H9 (cell line): ENCODE measurements around the gene SRGAP1. TPM values are rescaled to one million over a fixed set of nuclear protein-coding genes. Genes with fewer than 3 reads are reported as not detected.

ENCODE experiments used
- DNase-seq: peaks from one replicate; pipeline ENCODE4 v3.0.0-alpha.2; 2017
- H2AFZ ChIP-seq: one replicate; pipeline ENCODE4 v1.6.1; 2013; ENCODE audit warnings: mild to moderate bottlenecking, low read length, control low read depth, moderate library complexity
- H2AK5ac ChIP-seq: 2 replicates; pipeline ENCODE4 v1.6.1; 2013; ENCODE audit warnings: low read length, control low read depth, mixed read lengths; ENCODE audit not compliant: insufficient read length
- H2BK120ac ChIP-seq: one replicate; pipeline ENCODE4 v1.6.1; 2013; ENCODE audit warnings: low read depth, mild to moderate bottlenecking, low read length, control low read depth, inconsistent platforms; ENCODE audit not compliant: poor library complexity, severe bottlenecking
- H2BK12ac ChIP-seq: 2 replicates; pipeline ENCODE4 v1.6.1; 2013; ENCODE audit warnings: low read length, control low read depth, mixed read lengths, low read depth; ENCODE audit not compliant: insufficient read length
- H2BK15ac ChIP-seq: 2 replicates; pipeline ENCODE4 v1.6.1; 2013; ENCODE audit warnings: low read depth, low read length, control low read depth
- H2BK20ac ChIP-seq: one replicate; pipeline ENCODE4 v1.6.1; 2013; ENCODE audit warnings: low read depth, mild to moderate bottlenecking, low read length, control low read depth, inconsistent platforms; ENCODE audit not compliant: poor library complexity, severe bottlenecking
- H2BK5ac ChIP-seq: 2 replicates; pipeline ENCODE4 v1.6.1; 2013; ENCODE audit warnings: low read length, control low read depth, mixed read lengths; ENCODE audit not compliant: insufficient read length
- H3K14ac ChIP-seq: 2 replicates; pipeline ENCODE4 v1.6.1; 2013; ENCODE audit warnings: low read length, control low read depth; ENCODE audit not compliant: insufficient read depth
- H3K18ac ChIP-seq: 2 replicates; pipeline ENCODE4 v1.6.1; 2013; ENCODE audit warnings: low read depth, mild to moderate bottlenecking, mixed read lengths, low read length, control low read depth; ENCODE audit not compliant: insufficient read length
- H3K23ac ChIP-seq: 2 replicates; pipeline ENCODE4 v1.6.1; 2013; ENCODE audit warnings: low read length, control low read depth, mixed read lengths, low read depth; ENCODE audit not compliant: insufficient read length
- H3K23me2 ChIP-seq: 2 replicates; pipeline ENCODE4 v1.6.1; 2013; ENCODE audit warnings: low read depth, mild to moderate bottlenecking, mixed read lengths, low read length, control low read depth; ENCODE audit not compliant: insufficient read length, poor library complexity, severe bottlenecking
- H3K27ac ChIP-seq: 2 replicates; pipeline ENCODE4 v1.5.1; 2013; ENCODE audit warnings: low read length, control low read depth, mixed read lengths, low read depth; ENCODE audit not compliant: insufficient read length
- H3K27me3 ChIP-seq: 2 replicates; pipeline ENCODE4 v1.6.1; 2013; ENCODE audit warnings: low read length, control low read depth, inconsistent platforms; ENCODE audit not compliant: insufficient read depth
- H3K4ac ChIP-seq: 2 replicates; pipeline ENCODE4 v1.6.1; 2013; ENCODE audit warnings: low read depth, mild to moderate bottlenecking, control low read depth, inconsistent platforms, low read length, moderate library complexity
- H3K4me1 ChIP-seq: 2 replicates; pipeline ENCODE4 v1.6.1; 2013; ENCODE audit warnings: low read length, control low read depth, inconsistent platforms; ENCODE audit not compliant: insufficient read depth
- H3K4me2 ChIP-seq: 2 replicates; pipeline ENCODE4 v1.6.1; 2013; ENCODE audit warnings: low read length, control low read depth, mixed read lengths; ENCODE audit not compliant: insufficient read length, insufficient read depth
- H3K56ac ChIP-seq: 2 replicates; pipeline ENCODE4 v1.6.1; 2013; ENCODE audit warnings: low read depth, mild to moderate bottlenecking, mixed read lengths, low read length, control low read depth; ENCODE audit not compliant: insufficient read length
- H3K79me1 ChIP-seq: 2 replicates; pipeline ENCODE4 v1.6.1; 2013; ENCODE audit warnings: low read depth, mild to moderate bottlenecking, moderate library complexity, low read length, control low read depth, inconsistent platforms; ENCODE audit not compliant: insufficient read depth, poor library complexity, severe bottlenecking
- H3K79me2 ChIP-seq: 2 replicates; pipeline ENCODE4 v1.6.1; 2013; ENCODE audit warnings: low read length, control low read depth, inconsistent platforms; ENCODE audit not compliant: insufficient read depth
- H3K9ac ChIP-seq: 2 replicates; pipeline ENCODE4 v1.6.1; 2013; ENCODE audit warnings: low read length, control low read depth, mixed read lengths; ENCODE audit not compliant: insufficient read length; ENCODE audit errors: extremely low read depth
- H3K9me3 ChIP-seq: one replicate; pipeline ENCODE4 v1.6.1; 2013; ENCODE audit warnings: low read depth, low read length, inconsistent platforms; ENCODE audit not compliant: control insufficient read depth
- H3T11ph ChIP-seq: one replicate; pipeline ENCODE4 v1.6.1; 2013; ENCODE audit warnings: mild to moderate bottlenecking, low read length, control low read depth, inconsistent platforms
- H4K20me1 ChIP-seq: one replicate; pipeline ENCODE4 v1.6.1; 2013; ENCODE audit not compliant: control insufficient read depth, insufficient read length, insufficient read depth
- H4K5ac ChIP-seq: 2 replicates; pipeline ENCODE4 v1.6.1; 2013; ENCODE audit warnings: low read depth, mild to moderate bottlenecking, mixed read lengths, low read length, control low read depth; ENCODE audit not compliant: insufficient read length
- H4K8ac ChIP-seq: replicated peaks from 2 replicates; pipeline ENCODE4 v1.6.1; 2013; ENCODE audit warnings: low read length, control low read depth, mixed read lengths, low read depth; ENCODE audit not compliant: insufficient read length
- H4K91ac ChIP-seq: 2 replicates; pipeline ENCODE4 v1.6.1; 2013; ENCODE audit warnings: low read depth, mild to moderate bottlenecking, moderate library complexity, mixed read lengths, low read length, control low read depth; ENCODE audit not compliant: insufficient read length
- H3K27ac Mint-ChIP-seq, 3 experiments: 2 replicates in 2 of 3; 3 replicates in 1 of 3; pipeline ENCODE4 v1.8.0; 2020 to 2021; ENCODE audit warnings: mixed read lengths in 3 of 3, mild to moderate bottlenecking in 1 of 3, moderate library complexity in 1 of 3
- H3K27me3 Mint-ChIP-seq: 2 replicates; pipeline ENCODE4 v1.8.0; 2021; ENCODE audit warnings: low read depth, mild to moderate bottlenecking, moderate library complexity, mixed read lengths
- H3K36me3 Mint-ChIP-seq, 3 experiments: 2 replicates in 2 of 3; 3 replicates in 1 of 3; pipeline ENCODE4 v1.8.0; 2020 to 2021; ENCODE audit warnings: low read depth in 3 of 3, mixed read lengths in 3 of 3; ENCODE audit not compliant: insufficient read depth in 1 of 3
- H3K4me1 Mint-ChIP-seq, 2 experiments: 2 replicates each; pipeline ENCODE4 v1.8.0; 2020; ENCODE audit warnings: mixed read lengths in 2 of 2
- H3K4me3 Mint-ChIP-seq, 2 experiments: 2 replicates in 1 of 2; 3 replicates in 1 of 2; pipeline ENCODE4 v1.8.0; 2020 to 2021; ENCODE audit warnings: mild to moderate bottlenecking in 2 of 2, mixed read lengths in 2 of 2, moderate library complexity in 1 of 2
- H3K9me3 Mint-ChIP-seq, 2 experiments: 2 replicates in 1 of 2; 3 replicates in 1 of 2; pipeline ENCODE4 v1.8.0; 2020; ENCODE audit warnings: mild to moderate bottlenecking in 2 of 2, mixed read lengths in 2 of 2, moderate library complexity in 1 of 2
- WGBS: extraction: QIAGEN DNeasy Blood & Tissue Kit; methylation state at CpG from one replicate; pipeline ENCODE4 v1.1.7; 2013; ENCODE audit warnings: missing lambda C conversion rate, low lambda C conversion rate, mixed read lengths; ENCODE audit not compliant: insufficient read length; ENCODE audit errors: extremely low coverage; 5-methylcytosine and 5-hydroxymethylcytosine counted together
- total RNA-seq: library from RNA; stranded (reverse); gene quantifications from 2 replicates; pipeline ENCODE4 v1.2.1, GENCODE V29; 2021
- TF ChIP-seq, protein P1 (sequence below): fragments of 200-600 bp; sonication (generic); conservative IDR thresholded peaks from 3 replicates; pipeline ENCODE4 v1.8.0; 2021; ENCODE audit warnings: antibody characterized with exemption, mild to moderate bottlenecking

Gene SRGAP1
- total RNA-seq, 1 experiment from 2014 or later: 4.8 TPM

DNA sequence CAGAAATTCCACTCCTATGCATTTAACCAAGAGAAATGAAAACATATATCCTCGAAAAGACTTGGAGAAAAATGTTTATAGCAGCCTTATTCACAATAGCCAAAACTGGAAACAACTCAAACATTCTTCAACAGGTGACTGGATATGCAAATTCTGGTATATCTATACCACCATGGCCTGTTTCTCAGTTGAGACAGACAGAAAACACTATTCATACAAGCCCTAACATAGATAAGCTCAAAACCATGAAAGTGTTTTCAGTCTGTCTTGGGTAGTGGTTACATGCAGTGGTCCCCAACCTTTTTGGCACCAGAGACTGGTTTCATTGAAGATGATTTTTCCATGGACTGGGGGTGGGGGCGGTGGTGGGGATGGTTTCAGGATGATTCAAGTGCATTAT lies 83.8 kb downstream of the SRGAP1 start:
- H3K27me3 Mint-ChIP-seq: no peaks in the 10 kb centered on the region
- TF ChIP-seq, protein P1, sequence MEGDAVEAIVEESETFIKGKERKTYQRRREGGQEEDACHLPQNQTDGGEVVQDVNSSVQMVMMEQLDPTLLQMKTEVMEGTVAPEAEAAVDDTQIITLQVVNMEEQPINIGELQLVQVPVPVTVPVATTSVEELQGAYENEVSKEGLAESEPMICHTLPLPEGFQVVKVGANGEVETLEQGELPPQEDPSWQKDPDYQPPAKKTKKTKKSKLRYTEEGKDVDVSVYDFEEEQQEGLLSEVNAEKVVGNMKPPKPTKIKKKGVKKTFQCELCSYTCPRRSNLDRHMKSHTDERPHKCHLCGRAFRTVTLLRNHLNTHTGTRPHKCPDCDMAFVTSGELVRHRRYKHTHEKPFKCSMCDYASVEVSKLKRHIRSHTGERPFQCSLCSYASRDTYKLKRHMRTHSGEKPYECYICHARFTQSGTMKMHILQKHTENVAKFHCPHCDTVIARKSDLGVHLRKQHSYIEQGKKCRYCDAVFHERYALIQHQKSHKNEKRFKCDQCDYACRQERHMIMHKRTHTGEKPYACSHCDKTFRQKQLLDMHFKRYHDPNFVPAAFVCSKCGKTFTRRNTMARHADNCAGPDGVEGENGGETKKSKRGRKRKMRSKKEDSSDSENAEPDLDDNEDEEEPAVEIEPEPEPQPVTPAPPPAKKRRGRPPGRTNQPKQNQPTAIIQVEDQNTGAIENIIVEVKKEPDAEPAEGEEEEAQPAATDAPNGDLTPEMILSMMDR: no peak
- Histone ChIP-seq H3K79me2 (no peaks in the 10 kb centered on the region), H3K18ac (no peak overlapping the region), H2BK5ac (no peak overlapping the region), H3K23ac (no peak overlapping the region), H3T11ph (no peak overlapping the region), H4K91ac (no peak overlapping the region), H3K56ac (no peak overlapping the region), H3K79me1 (peaks cover 3% of the 10 kb centered on the region), H3K14ac (no peak overlapping the region), H4K20me1 (no peaks in the 10 kb centered on the region), H3K27me3 (no peaks in the 10 kb centered on the region), H2BK120ac (no peak overlapping the region), H2BK15ac (no peak overlapping the region), H3K27ac (no peak overlapping the region), H3K23me2 (no peaks in the 10 kb centered on the region), H2AFZ (no peak overlapping the region), H3K9me3 (no peaks in the 10 kb centered on the region), H3K4ac (no peak overlapping the region), H2BK20ac (no peak overlapping the region), H2AK5ac (no peak overlapping the region), H4K8ac (no peak overlapping the region), H2BK12ac (no peak overlapping the region), H3K9ac (no peak overlapping the region), H3K4me1 (no peaks in the 10 kb centered on the region; the same call in 1 of the 2 replicates), H3K4me2 (no peak overlapping the region), H4K5ac (no peak overlapping the region)
- H3K4me3 Mint-ChIP-seq: no peak overlapping the region
- no peak overlapping the region for H3K27ac Mint-ChIP-seq
- no peak for DNase-seq
- no peaks in the 10 kb centered on the region for H3K9me3 Mint-ChIP-seq
- no CpG with 5 or more reads among the region's 2 CpGs for WGBS
- H3K36me3 Mint-ChIP-seq: 0 out of 7 replicates have a peak, but pooled peaks cover 0 to 10% (median 0%) of the 10 kb centered on the region in 3 experiments
- H3K4me1 Mint-ChIP-seq: peaks cover 21 to 24% of the 10 kb centered on the region in 2 experiments
